ENCODE results near the gene DTNBP1. TPM values are rescaled to one million over a fixed set of nuclear protein-coding genes. Genes with fewer than 3 reads are reported as not detected.

Gene DTNBP1
- total and polyA plus RNA-seq, 2 of the 4 experiments (the other 2 are of a cell fraction) = 4.8 to 18.7 TPM

DNA sequence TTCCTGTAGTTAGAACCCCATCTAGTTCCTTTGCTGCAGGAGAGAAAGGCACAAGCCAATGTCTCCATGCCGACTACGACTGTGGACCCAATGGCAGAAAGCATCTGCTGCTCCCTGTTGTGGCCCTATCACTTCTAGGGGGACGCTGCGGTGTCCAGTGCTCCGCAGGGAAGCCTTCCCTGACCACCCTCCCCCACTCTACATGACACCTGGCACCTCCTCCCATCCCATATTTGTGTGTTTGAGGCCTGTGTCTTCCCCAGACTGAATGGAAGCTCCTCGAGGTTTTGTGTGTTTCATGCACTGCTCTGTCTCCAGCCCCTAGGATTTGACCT, 159.5 kb downstream of the DTNBP1 start:
- Histone ChIP-seq H4K20me1 (ENCODE audit: insufficient read depth, low read length) (peaks cover 95% of the 10 kb centered on the region), H3K4me1 (ENCODE audit: control insufficient read depth, insufficient read depth, low read length) (peaks cover 27% of the 10 kb centered on the region), H3K4ac (ENCODE audit: low read depth, low read length) (no peak overlapping the region), H2BK120ac (ENCODE audit: low read depth, low read length) (no peak overlapping the region), H4K5ac (ENCODE audit: low read depth, low read length) (no peak overlapping the region), H3K4me2 (ENCODE audit: low read depth, low read length) (no peak overlapping the region), H2AK5ac (ENCODE audit: low read depth, low read length) (no peak overlapping the region), H2BK20ac (ENCODE audit: low read depth, low read length) (no peak overlapping the region), H3K36me3 (ENCODE audit: control insufficient read depth, insufficient read depth, low read length) (peaks cover 46% of the 10 kb centered on the region), H2BK15ac (ENCODE audit: low read depth, low read length) (no peak overlapping the region), H4K8ac (ENCODE audit: low read depth in 2 of 2, low read length in 2 of 2) (no peak overlapping the region), H4K91ac (ENCODE audit: insufficient read depth, low read depth, low read length) (no peak overlapping the region), H3K9me1 (ENCODE audit: insufficient read depth, low read length) (peaks cover 33% of the 10 kb centered on the region), H3K9me3 (ENCODE audit: control insufficient read depth, insufficient read depth, low read length) (no peaks in the 10 kb centered on the region), H3K18ac (ENCODE audit: low read depth, low read length) (no peak overlapping the region), H3K56ac (ENCODE audit: extremely low read depth, insufficient read depth, low read length) (no peak overlapping the region), H2AK9ac (replicated peaks; ENCODE audit: low read depth, low read length, poor library complexity) (peak overlapping the region; percentile 13), H2AFZ (replicated peaks; ENCODE audit: low read length, poor library complexity) (no peak overlapping the region), H3K9ac (ENCODE audit: low read depth, low read length) (no peak overlapping the region), H3K14ac (replicated peaks; ENCODE audit: low read depth, low read length) (no peak overlapping the region), H3K79me1 (ENCODE audit: low read depth in 1 of 2, low read length in 2 of 2) (peaks cover 25 to 83% of the 10 kb centered on the region in 2 experiments), H3K27me3 (ENCODE audit: control insufficient read depth, insufficient read depth, low read length) (no peaks in the 10 kb centered on the region), H3K23ac (ENCODE audit: low read depth, low read length) (no peak overlapping the region), H3K27ac (ENCODE audit: insufficient read depth, low read length) (no peak overlapping the region), H3K4me3 (ENCODE audit: insufficient read depth, low read depth, low read length) (no peak overlapping the region), H2BK5ac (ENCODE audit: low read depth, low read length, poor library complexity, severe bottlenecking) (no peak overlapping the region)
- in situ Hi-C loops (cut with MboI; ENCODE audit: low sequenced_read_pairs) = no loop called here
- ChIA-PET CTCF (interaction anchor here (1.3 kb wide), 1 partner anchor 8 kb away, joined by 3 read pairs; no protein-coding TSS in a partner anchor), POLR2A (ENCODE audit: unreplicated experiment) (no interaction called here)
- intact Hi-C loops (cut with micrococcal nuclease) = no loop called here
- no peak for DNase-seq
- dilution Hi-C loops (cut with HindIII; ENCODE audit: low sequenced_read_pairs, unreplicated experiment) = no loop called here
- TF ChIP-seq BHLHE40 (IDR thresholded peaks at IDR 0.05; ENCODE audit: low read depth, low read length) (no peak), RAD21 (IDR thresholded peaks at IDR 0.05; ENCODE audit: low read length) (no peak), SMC3 (IDR thresholded peaks at IDR 0.05; ENCODE audit: low read depth, low read length) (no peak), RFX5 (IDR thresholded peaks at IDR 0.05; ENCODE audit: low read depth, low read length) (no peak), MAFK (IDR thresholded peaks at IDR 0.05; ENCODE audit: low read depth, low read length) (no peak), CHD1 (IDR thresholded peaks at IDR 0.05; ENCODE audit: low read depth, low read length) (no peak), NFE2L2 (IDR thresholded peaks at IDR 0.05; ENCODE audit: low read depth, low read length) (no peak), MAZ (IDR thresholded peaks at IDR 0.05; ENCODE audit: borderline replicate concordance, low read depth, low read length) (no peak), POLR2A (IDR thresholded peaks at IDR 0.05; ENCODE audit: low read depth, low read length) (no peak)
- TF ChIP-seq, protein P1, sequence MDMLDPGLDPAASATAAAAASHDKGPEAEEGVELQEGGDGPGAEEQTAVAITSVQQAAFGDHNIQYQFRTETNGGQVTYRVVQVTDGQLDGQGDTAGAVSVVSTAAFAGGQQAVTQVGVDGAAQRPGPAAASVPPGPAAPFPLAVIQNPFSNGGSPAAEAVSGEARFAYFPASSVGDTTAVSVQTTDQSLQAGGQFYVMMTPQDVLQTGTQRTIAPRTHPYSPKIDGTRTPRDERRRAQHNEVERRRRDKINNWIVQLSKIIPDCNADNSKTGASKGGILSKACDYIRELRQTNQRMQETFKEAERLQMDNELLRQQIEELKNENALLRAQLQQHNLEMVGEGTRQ (IDR thresholded peaks at IDR 0.05; ENCODE audit: low read depth, low read length) = no peak
- ATAC-seq (ENCODE audit: low read depth) = no peak
- no TSS peak for BruUV-seq (replicated peaks)
- no CpG with 5 or more reads among the region's 6 CpGs for WGBS, 2 experiments (ENCODE audit: extremely low coverage in 2 of 2, insufficient read length in 1 of 2)
